Left renal pelvis (tissue), 4 donors: Measurements from ENCODE around the gene TBC1D5. TPM values are rescaled to one million over a fixed set of nuclear protein-coding genes. Genes with fewer than 3 reads are reported as not detected.
A peak's percentile ranks its signal among the peaks of the same experiment; 100 is the strongest.

Source experiments
- DNase-seq, 4 donors: peaks; one replicate each; pipeline ENCODE4 v3.0.0-alpha.2; 2013; ENCODE audit warnings: low read depth in 4 of 4, low spot score in 3 of 4
- polyA plus RNA-seq, 4 donors: library from polyadenylated mRNA; unstranded; fragments of 120-200 nt; gene quantifications; one replicate each; pipeline ENCODE4 v1.2.1, GENCODE V29; 2013; ENCODE audit not compliant: insufficient read length in 4 of 4

TBC1D5 gene
- polyA plus RNA-seq, 4 donors, result 43.0 to 58.2 (median 52.0) TPM

GRCh38 chr3:17261627-17262369 lies 480.6 kb downstream of the TBC1D5 start:
- no peak for DNase-seq

GRCh38 chr3:17260257-17260656 lies 482.2 kb downstream of the TBC1D5 start:
- DNase-seq, result no peak

GRCh38 chr3:17259685-17260084 lies 482.7 kb downstream of the TBC1D5 start:
- DNase-seq, result no peak

GRCh38 chr3:17258823-17259436 lies 483.5 kb downstream of the TBC1D5 start:
- peak in 3 of 4 donors; percentile 10 to 12 (median 12) for DNase-seq

- no peak for DNase-seq
Observed at GRCh38 chr3:17257269-17257668, 485.2 kb downstream of the TBC1D5 start.

- no peak for DNase-seq
Observed at GRCh38 chr3:17243621-17244020, 498.8 kb downstream of the TBC1D5 start.

- no peak for DNase-seq
Observed at GRCh38 chr3:17239417-17239816, 503.0 kb downstream of the TBC1D5 start.

- no peak for DNase-seq
Observed at GRCh38 chr3:17238023-17238422, 504.4 kb downstream of the TBC1D5 start.

GRCh38 chr3:17235310-17235709 lies 507.1 kb downstream of the TBC1D5 start:
- no peak for DNase-seq

- DNase-seq, result no peak
Observed at GRCh38 chr3:17234382-17234781, 508.0 kb downstream of the TBC1D5 start.

GRCh38 chr3:17233398-17233800 lies 509.0 kb downstream of the TBC1D5 start:
- DNase-seq, result peak in 2 of 4 donors; percentile 14 to 19

GRCh38 chr3:17232442-17232841 lies 510.0 kb downstream of the TBC1D5 start:
- no peak for DNase-seq

GRCh38 chr3:17231537-17232261 lies 510.7 kb downstream of the TBC1D5 start:
- DNase-seq, result no peak

GRCh38 chr3:17227472-17227871 lies 515.0 kb downstream of the TBC1D5 start:
- no peak for DNase-seq

GRCh38 chr3:17221529-17221928 lies 520.9 kb downstream of the TBC1D5 start:
- DNase-seq, result no peak

- DNase-seq, result no peak
Observed at GRCh38 chr3:17219593-17219992, 522.8 kb downstream of the TBC1D5 start.

- DNase-seq, result no peak
Observed at GRCh38 chr3:17218587-17218986, 523.8 kb downstream of the TBC1D5 start.

- DNase-seq, result no peak
Observed at GRCh38 chr3:17217588-17217987, 524.8 kb downstream of the TBC1D5 start.

GRCh38 chr3:17213102-17213501 lies 529.3 kb downstream of the TBC1D5 start:
- no peak for DNase-seq

- no peak for DNase-seq
Observed at GRCh38 chr3:17207979-17208378, 534.5 kb downstream of the TBC1D5 start.

- DNase-seq, result no peak
Observed at GRCh38 chr3:17207019-17207418, 535.4 kb downstream of the TBC1D5 start.
